Stimulated activated CD4-positive, alpha-beta T cell treated with anti-CD3 and anti-CD28 coated beads, TNF-alpha, amount 100 ng/mL, for 48 hours (primary cell): ENCODE data around the gene KIAA2012.

Source experiments
- DNase-seq, 3 donors: peaks; one replicate each; pipeline ENCODE4 v3.0.0-alpha.2; 2020; ENCODE audit warnings: low read depth in 3 of 3

The KIAA2012 gene

GRCh38 chr2:202043475-202043874 lies 29.6 kb upstream of the KIAA2012 start:
- DNase-seq: no peak

- no peak for DNase-seq
Measured at GRCh38 chr2:202044777-202045176, 28.3 kb upstream of the KIAA2012 start.

- no peak for DNase-seq
Measured at GRCh38 chr2:202046572-202046971, 26.5 kb upstream of the KIAA2012 start.

GRCh38 chr2:202049092-202049728 lies 23.8 kb upstream of the KIAA2012 start:
- DNase-seq: no peak

GRCh38 chr2:202049840-202050239 lies 23.2 kb upstream of the KIAA2012 start:
- DNase-seq: no peak

GRCh38 chr2:202050652-202051051 lies 22.4 kb upstream of the KIAA2012 start:
- DNase-seq: no peak

- DNase-seq: no peak
Measured at GRCh38 chr2:202051499-202052161, 21.4 kb upstream of the KIAA2012 start.

GRCh38 chr2:202052235-202052634 lies 20.8 kb upstream of the KIAA2012 start:
- no peak for DNase-seq

GRCh38 chr2:202054679-202055078 lies 18.4 kb upstream of the KIAA2012 start:
- no peak for DNase-seq

GRCh38 chr2:202056611-202057010 lies 16.4 kb upstream of the KIAA2012 start:
- DNase-seq: no peak

GRCh38 chr2:202060218-202060617 lies 12.8 kb upstream of the KIAA2012 start:
- DNase-seq: no peak

- DNase-seq: no peak
Measured at GRCh38 chr2:202061695-202062094, 11.4 kb upstream of the KIAA2012 start.

GRCh38 chr2:202064171-202064880 lies 8.7 kb upstream of the KIAA2012 start:
- DNase-seq: peak in 1 of 3 donors; percentile 0

- DNase-seq: no peak
Measured at GRCh38 chr2:202064881-202065230, 8.2 kb upstream of the KIAA2012 start.

GRCh38 chr2:202065876-202066275 lies 7.2 kb upstream of the KIAA2012 start:
- no peak for DNase-seq

- DNase-seq: no peak
Measured at GRCh38 chr2:202066875-202067274, 6.2 kb upstream of the KIAA2012 start.

- DNase-seq: no peak
Measured at GRCh38 chr2:202067589-202067988, 5.5 kb upstream of the KIAA2012 start.

- no peak for DNase-seq
Measured at GRCh38 chr2:202069170-202070067, 3.6 kb upstream of the KIAA2012 start.

- no peak for DNase-seq
Measured at GRCh38 chr2:202071107-202071506, 1.9 kb upstream of the KIAA2012 start.

- no peak for DNase-seq
Measured at GRCh38 chr2:202072226-202072625, 829 bp upstream of the KIAA2012 start.

GRCh38 chr2:202074324-202074723 lies 1.3 kb downstream of the KIAA2012 start:
- DNase-seq: no peak

- no peak for DNase-seq
Measured at GRCh38 chr2:202079310-202079709, 6.3 kb downstream of the KIAA2012 start.
